HS-27A (cell line): Measurements from ENCODE around the gene SUPV3L1.

Source experiments
- DNase-seq: peaks from one replicate; pipeline ENCODE4 v3.0.0-alpha.2; 2012; ENCODE audit warnings: low read depth, missing footprints

Gene SUPV3L1

GRCh38 chr10:69202332-69202731, 22.3 kb downstream of the SUPV3L1 start:
- DNase-seq, result no peak

- no peak for DNase-seq
These were observed 28.7 kb downstream of the SUPV3L1 start for GRCh38 chr10:69208761-69209160.

GRCh38 chr10:69209787-69210484, 29.9 kb downstream of the SUPV3L1 start:
- DNase-seq, result no peak

GRCh38 chr10:69211104-69211503, 31.1 kb downstream of the SUPV3L1 start:
- no peak for DNase-seq

- DNase-seq, result no peak
These were observed 31.5 kb downstream of the SUPV3L1 start for GRCh38 chr10:69211524-69211923.

- no peak for DNase-seq
These were observed 33.7 kb downstream of the SUPV3L1 start for GRCh38 chr10:69213591-69214311.

GRCh38 chr10:69214666-69215131, 34.7 kb downstream of the SUPV3L1 start:
- no peak for DNase-seq

- no peak for DNase-seq
These were observed 35.6 kb downstream of the SUPV3L1 start for GRCh38 chr10:69215405-69216171.

- DNase-seq, result no peak
These were observed 36.6 kb downstream of the SUPV3L1 start for GRCh38 chr10:69216577-69217118.

GRCh38 chr10:69217119-69217754, 37.2 kb downstream of the SUPV3L1 start:
- DNase-seq, result no peak

- no peak for DNase-seq
These were observed 38.8 kb downstream of the SUPV3L1 start for GRCh38 chr10:69218831-69219230.

- no peak for DNase-seq
These were observed 40.0 kb downstream of the SUPV3L1 start, which contains the start of gene HKDC1 for GRCh38 chr10:69220041-69220451. HKDC1 (plus strand) TSS chr10:69220332; CDS start chr10:69220436, 104 bp downstream.

GRCh38 chr10:69220507-69220906, 40.5 kb downstream of the SUPV3L1 start:
- DNase-seq, result no peak

GRCh38 chr10:69222157-69223027, 42.4 kb downstream of the SUPV3L1 start:
- no peak for DNase-seq

- DNase-seq, result no peak
These were observed 43.0 kb downstream of the SUPV3L1 start for GRCh38 chr10:69223028-69223342.

GRCh38 chr10:69224862-69225657, 45.0 kb downstream of the SUPV3L1 start:
- no peak for DNase-seq

GRCh38 chr10:69225681-69226080, 45.6 kb downstream of the SUPV3L1 start:
- no peak for DNase-seq

- DNase-seq, result no peak
These were observed 47.0 kb downstream of the SUPV3L1 start for GRCh38 chr10:69226919-69227450.

- no peak for DNase-seq
These were observed 48.1 kb downstream of the SUPV3L1 start for GRCh38 chr10:69228151-69228550.

GRCh38 chr10:69229616-69229916, 49.5 kb downstream of the SUPV3L1 start:
- no peak for DNase-seq
